NT2/D1 (cell line): ENCODE results near the gene GOLGA1.

Source experiments
- DNase-seq: peaks from one replicate; pipeline ENCODE4 v3.0.0-alpha.2; 2011; ENCODE audit warnings: low read depth, low spot score
- H3K27me3 ChIP-seq: 2 replicates; pipeline ENCODE4 v1.6.0; 2011; ENCODE audit warnings: mild to moderate bottlenecking; ENCODE audit not compliant: insufficient read length, insufficient read depth
- H3K36me3 ChIP-seq: 2 replicates; pipeline ENCODE4 v1.6.1; 2011; ENCODE audit warnings: mild to moderate bottlenecking, low read length, mixed read lengths; ENCODE audit not compliant: insufficient read depth, insufficient read length
- H3K4me1 ChIP-seq: 2 replicates; pipeline ENCODE4 v1.5.1; 2011; ENCODE audit not compliant: insufficient read depth, insufficient read length
- H3K4me3 ChIP-seq: 2 replicates; pipeline ENCODE4 v1.5.1; 2011; ENCODE audit warnings: low read depth; ENCODE audit not compliant: insufficient read length
- H3K9ac ChIP-seq: 2 replicates; pipeline ENCODE4 v1.6.0; 2011; ENCODE audit warnings: low read depth; ENCODE audit not compliant: insufficient read length
- H3K9me3 ChIP-seq: 2 replicates; pipeline ENCODE4 v1.5.1; 2011; ENCODE audit warnings: mild to moderate bottlenecking, low read length; ENCODE audit not compliant: insufficient read depth
- SUZ12 ChIP-seq: IDR thresholded peaks from 2 replicates; pipeline ENCODE4 v1.6.1; 2011; ENCODE audit not compliant: insufficient read length, insufficient read depth; ENCODE audit errors: extremely low read depth
- YY1 ChIP-seq: IDR thresholded peaks from 2 replicates; pipeline ENCODE4 v1.6.1; 2011; ENCODE audit not compliant: insufficient read length, insufficient read depth
- ZNF274 ChIP-seq: IDR thresholded peaks from 2 replicates; pipeline ENCODE4 v1.6.1; 2011; ENCODE audit warnings: mild to moderate bottlenecking, low read depth, low read length

GOLGA1 gene

GRCh38 chr9:124889006-124889405 lies 51.9 kb downstream of the GOLGA1 start:
- Histone ChIP-seq H3K36me3 (peaks cover 34% of the 10 kb centered on the region), H3K4me1 (peaks cover 5% of the 10 kb centered on the region), H3K27me3 (no peaks in the 10 kb centered on the region), H3K9ac (no peak overlapping the region), H3K9me3 (no peaks in the 10 kb centered on the region), H3K4me3 (no peak overlapping the region)
- no peak for DNase-seq
- no peak for TF ChIP-seq SUZ12
- TF ChIP-seq YY1: no peak
- no peak for TF ChIP-seq ZNF274

GRCh38 chr9:124887832-124888231 lies 53.1 kb downstream of the GOLGA1 start:
- Histone ChIP-seq H3K9ac (no peak overlapping the region), H3K27me3 (no peaks in the 10 kb centered on the region), H3K36me3 (peaks cover 30% of the 10 kb centered on the region), H3K9me3 (no peaks in the 10 kb centered on the region), H3K4me1 (peaks cover 5% of the 10 kb centered on the region), H3K4me3 (no peak overlapping the region)
- TF ChIP-seq SUZ12 (no peak), YY1 (no peak), ZNF274 (no peak)
- no peak for DNase-seq

- peaks cover 5% of the 10 kb centered on the region for H3K4me1 ChIP-seq
- TF ChIP-seq SUZ12: no peak
- no peak for TF ChIP-seq ZNF274
- TF ChIP-seq YY1: no peak
- no peaks in the 10 kb centered on the region for H3K27me3 ChIP-seq
- H3K9me3 ChIP-seq: no peaks in the 10 kb centered on the region
- no peak for DNase-seq
- H3K36me3 ChIP-seq: peaks cover 37% of the 10 kb centered on the region
- H3K4me3 ChIP-seq: no peak overlapping the region
- no peak overlapping the region for H3K9ac ChIP-seq
Measured at GRCh38 chr9:124886866-124887492, 53.9 kb downstream of the GOLGA1 start.

GRCh38 chr9:124886461-124886860 lies 54.4 kb downstream of the GOLGA1 start:
- Histone ChIP-seq H3K4me3 (no peak overlapping the region), H3K9me3 (no peaks in the 10 kb centered on the region), H3K4me1 (peaks cover 7% of the 10 kb centered on the region), H3K36me3 (peaks cover 39% of the 10 kb centered on the region), H3K9ac (no peak overlapping the region), H3K27me3 (no peaks in the 10 kb centered on the region)
- TF ChIP-seq SUZ12: no peak
- no peak for TF ChIP-seq YY1
- TF ChIP-seq ZNF274: no peak
- no peak for DNase-seq

- Histone ChIP-seq H3K36me3 (peaks cover 37% of the 10 kb centered on the region), H3K27me3 (no peaks in the 10 kb centered on the region), H3K9me3 (no peaks in the 10 kb centered on the region), H3K4me3 (no peak overlapping the region), H3K4me1 (peaks cover 13% of the 10 kb centered on the region), H3K9ac (no peak overlapping the region)
- DNase-seq: no peak
- TF ChIP-seq YY1: no peak
- TF ChIP-seq SUZ12: no peak
- TF ChIP-seq ZNF274: no peak
Measured at GRCh38 chr9:124885551-124885950, 55.3 kb downstream of the GOLGA1 start.

- H3K9me3 ChIP-seq: no peaks in the 10 kb centered on the region
- H3K9ac ChIP-seq: no peak overlapping the region
- no peak for DNase-seq
- H3K4me1 ChIP-seq: peaks cover 17% of the 10 kb centered on the region
- TF ChIP-seq YY1 (no peak), ZNF274 (no peak), SUZ12 (no peak)
- no peak overlapping the region for H3K4me3 ChIP-seq
- H3K27me3 ChIP-seq: no peaks in the 10 kb centered on the region
- peaks cover 29% of the 10 kb centered on the region for H3K36me3 ChIP-seq
Measured at GRCh38 chr9:124884376-124884775, 56.5 kb downstream of the GOLGA1 start.

GRCh38 chr9:124882231-124882630 lies 58.7 kb downstream of the GOLGA1 start:
- DNase-seq: no peak
- Histone ChIP-seq H3K27me3 (no peaks in the 10 kb centered on the region), H3K36me3 (peaks cover 31% of the 10 kb centered on the region), H3K9ac (peak overlapping the region; percentile 1), H3K4me3 (no peak overlapping the region), H3K4me1 (peaks cover 19% of the 10 kb centered on the region), H3K9me3 (no peaks in the 10 kb centered on the region)
- TF ChIP-seq SUZ12 (no peak), YY1 (no peak), ZNF274 (no peak)
